HCT116 (cell line): ENCODE data around the gene TRABD.

Experiments
- ELF1 ChIP-seq: IDR thresholded peaks from 2 replicates; pipeline ENCODE4 v1.6.1; 2012; ENCODE audit warnings: low read depth, borderline replicate concordance
- EZH2 ChIP-seq: fragments of 200-600 bp; sonication (generic); IDR thresholded peaks from 2 replicates; pipeline ENCODE4 v1.6.1; 2017; ENCODE audit warnings: antibody characterized with exemption, mixed run types
- POLR2A ChIP-seq: IDR thresholded peaks from 2 replicates; pipeline ENCODE4 v1.7.0; 2011; ENCODE audit warnings: borderline replicate concordance; ENCODE audit not compliant: insufficient read depth, insufficient read length; ENCODE audit errors: extremely low read depth
- TF ChIP-seq, protein P1 (sequence below), 3 experiments: fragments of 200-600 bp in 1 of 3; sonication (generic) in 1 of 3; IDR thresholded peaks in 2 of 3; conservative IDR thresholded peaks in 1 of 3; 2 replicates each; pipeline ENCODE4 v1.5.1; 2012 to 2017; ENCODE audit warnings: low read depth in 2 of 3, low read length in 2 of 3, antibody characterized with exemption in 1 of 3, borderline replicate concordance in 1 of 3, control low read depth in 1 of 3, mild to moderate bottlenecking in 1 of 3, mixed read lengths in 1 of 3, mixed run types in 1 of 3, moderate library complexity in 1 of 3; ENCODE audit not compliant: insufficient read depth in 1 of 3

DNA sequence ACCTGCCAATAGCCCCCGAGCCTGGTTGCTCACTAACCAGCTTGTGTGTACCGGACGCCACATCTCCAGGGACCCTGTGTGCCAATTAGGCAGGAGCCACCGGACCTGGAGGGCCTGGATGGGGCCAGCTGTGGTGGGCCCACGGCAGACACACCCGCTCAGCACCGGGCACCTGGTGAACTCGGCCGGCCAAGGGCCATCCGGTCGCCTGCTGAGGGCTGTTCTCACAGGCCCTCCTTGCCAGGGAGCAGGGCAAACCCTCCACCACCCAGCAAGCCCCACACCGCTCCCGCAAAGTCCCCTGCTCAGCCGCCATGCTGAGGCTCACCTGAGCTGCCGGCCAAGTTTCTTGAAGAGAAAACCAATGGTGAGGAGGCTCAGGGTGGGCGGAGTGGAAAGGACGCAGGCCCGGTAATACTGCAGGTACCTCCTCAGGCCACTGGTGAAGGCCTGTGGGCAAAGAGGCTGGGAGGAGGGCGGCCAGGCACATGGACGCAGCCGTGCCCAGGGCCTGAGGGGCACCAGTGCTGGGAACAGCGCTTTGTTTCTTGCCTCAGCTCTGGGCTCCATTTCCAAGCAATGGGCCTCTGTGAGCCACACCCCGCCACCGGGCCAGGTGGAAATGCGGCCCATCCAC is 42.0 kb downstream of the TRABD start:
- no peak for TF ChIP-seq ELF1
- TF ChIP-seq, protein P1, sequence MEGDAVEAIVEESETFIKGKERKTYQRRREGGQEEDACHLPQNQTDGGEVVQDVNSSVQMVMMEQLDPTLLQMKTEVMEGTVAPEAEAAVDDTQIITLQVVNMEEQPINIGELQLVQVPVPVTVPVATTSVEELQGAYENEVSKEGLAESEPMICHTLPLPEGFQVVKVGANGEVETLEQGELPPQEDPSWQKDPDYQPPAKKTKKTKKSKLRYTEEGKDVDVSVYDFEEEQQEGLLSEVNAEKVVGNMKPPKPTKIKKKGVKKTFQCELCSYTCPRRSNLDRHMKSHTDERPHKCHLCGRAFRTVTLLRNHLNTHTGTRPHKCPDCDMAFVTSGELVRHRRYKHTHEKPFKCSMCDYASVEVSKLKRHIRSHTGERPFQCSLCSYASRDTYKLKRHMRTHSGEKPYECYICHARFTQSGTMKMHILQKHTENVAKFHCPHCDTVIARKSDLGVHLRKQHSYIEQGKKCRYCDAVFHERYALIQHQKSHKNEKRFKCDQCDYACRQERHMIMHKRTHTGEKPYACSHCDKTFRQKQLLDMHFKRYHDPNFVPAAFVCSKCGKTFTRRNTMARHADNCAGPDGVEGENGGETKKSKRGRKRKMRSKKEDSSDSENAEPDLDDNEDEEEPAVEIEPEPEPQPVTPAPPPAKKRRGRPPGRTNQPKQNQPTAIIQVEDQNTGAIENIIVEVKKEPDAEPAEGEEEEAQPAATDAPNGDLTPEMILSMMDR (IDR thresholded peaks at IDR 0.05 in 2 of 3, conservative IDR thresholded peaks at IDR 0.05 in 1 of 3; ENCODE audit: borderline replicate concordance in 1 of 3, insufficient read depth in 1 of 3, low read depth in 2 of 3, low read length in 2 of 3) = no peak
- no peak for TF ChIP-seq POLR2A
- TF ChIP-seq EZH2 = no peak
